GM18526 (cell line): ENCODE data around the gene HARBI1.

Experiments used
- POLR2A ChIP-seq: IDR thresholded peaks from 3 replicates; pipeline ENCODE4 v1.6.1; 2011; ENCODE audit not compliant: insufficient read length; ENCODE audit errors: extremely low read depth

The HARBI1 gene

GRCh38 chr11:46612326-46612725 lies 4.7 kb downstream of the HARBI1 start:
- no peak for TF ChIP-seq POLR2A

- no peak for TF ChIP-seq POLR2A
Measured at GRCh38 chr11:46611526-46612304, 5.3 kb downstream of the HARBI1 start.

GRCh38 chr11:46609386-46609785 lies 7.6 kb downstream of the HARBI1 start:
- no peak for TF ChIP-seq POLR2A

DNA sequence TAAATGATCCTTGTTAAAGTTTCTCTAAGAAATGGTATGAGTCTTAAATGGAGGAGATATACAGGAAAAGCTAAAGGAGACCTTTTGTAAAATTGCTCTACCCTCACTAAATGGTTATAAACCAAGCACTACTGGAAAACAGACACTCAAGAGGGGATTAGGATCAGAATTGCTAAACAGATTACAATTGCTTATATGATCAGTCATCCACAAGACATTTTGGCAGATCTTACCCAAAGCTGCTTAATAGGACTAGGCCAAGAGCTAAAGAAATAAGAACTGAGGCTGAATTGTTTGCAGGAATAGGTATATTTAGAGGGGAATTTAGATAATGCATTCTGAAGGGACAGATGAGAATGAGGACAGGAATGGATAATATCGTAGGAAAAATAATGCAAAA lies 9.5 kb downstream of the HARBI1 start:
- no peak for TF ChIP-seq POLR2A

- TF ChIP-seq POLR2A = no peak
Measured at GRCh38 chr11:46604796-46605195, 12.2 kb downstream of the HARBI1 start.

GRCh38 chr11:46603704-46604308 lies 13.2 kb downstream of the HARBI1 start:
- no peak for TF ChIP-seq POLR2A

- no peak for TF ChIP-seq POLR2A
Measured at GRCh38 chr11:46601129-46601528, 15.9 kb downstream of the HARBI1 start.

- no peak for TF ChIP-seq POLR2A
Measured at GRCh38 chr11:46600194-46600960, 16.6 kb downstream of the HARBI1 start.

DNA sequence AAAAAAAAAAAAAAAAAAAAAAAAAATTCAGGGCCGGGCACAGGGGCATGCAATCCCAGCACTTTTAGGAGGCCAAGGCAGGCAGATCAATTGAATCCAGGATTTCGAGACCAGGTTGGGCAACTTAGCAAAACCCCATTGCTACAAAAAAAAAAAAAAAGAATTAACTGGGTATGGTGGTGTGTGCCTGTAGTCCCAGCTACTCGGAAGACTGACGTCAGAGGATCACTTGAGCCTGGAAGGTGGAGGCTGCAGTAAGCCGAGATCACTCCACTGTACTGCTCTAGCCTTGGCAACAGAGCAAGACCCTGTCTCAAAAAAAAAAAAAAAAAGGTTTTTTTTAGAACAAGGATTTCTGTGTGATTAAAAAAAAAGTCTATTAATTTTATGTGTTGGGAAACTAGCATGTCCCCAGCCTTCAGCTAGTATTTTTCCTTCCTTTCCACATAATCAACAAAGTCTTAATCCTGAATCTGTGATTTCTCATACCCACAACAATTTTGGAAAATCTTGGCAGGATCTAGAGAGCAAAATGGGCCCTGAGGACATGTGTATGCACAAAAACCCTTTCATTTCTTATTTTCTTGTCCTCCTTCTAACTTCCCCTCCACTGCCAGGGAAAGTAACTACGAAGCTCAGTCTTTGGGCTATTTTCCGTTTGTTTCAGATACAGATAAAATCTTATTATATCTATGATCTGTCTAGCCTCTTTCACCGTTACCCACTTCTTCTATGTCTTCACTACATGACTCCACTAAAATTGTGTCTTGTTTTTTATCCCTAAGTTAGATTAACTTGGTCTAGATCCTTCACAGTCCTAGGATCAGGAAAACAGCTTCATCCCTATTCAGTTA lies 17.5 kb downstream of the HARBI1 start:
- TF ChIP-seq POLR2A = no peak

DNA sequence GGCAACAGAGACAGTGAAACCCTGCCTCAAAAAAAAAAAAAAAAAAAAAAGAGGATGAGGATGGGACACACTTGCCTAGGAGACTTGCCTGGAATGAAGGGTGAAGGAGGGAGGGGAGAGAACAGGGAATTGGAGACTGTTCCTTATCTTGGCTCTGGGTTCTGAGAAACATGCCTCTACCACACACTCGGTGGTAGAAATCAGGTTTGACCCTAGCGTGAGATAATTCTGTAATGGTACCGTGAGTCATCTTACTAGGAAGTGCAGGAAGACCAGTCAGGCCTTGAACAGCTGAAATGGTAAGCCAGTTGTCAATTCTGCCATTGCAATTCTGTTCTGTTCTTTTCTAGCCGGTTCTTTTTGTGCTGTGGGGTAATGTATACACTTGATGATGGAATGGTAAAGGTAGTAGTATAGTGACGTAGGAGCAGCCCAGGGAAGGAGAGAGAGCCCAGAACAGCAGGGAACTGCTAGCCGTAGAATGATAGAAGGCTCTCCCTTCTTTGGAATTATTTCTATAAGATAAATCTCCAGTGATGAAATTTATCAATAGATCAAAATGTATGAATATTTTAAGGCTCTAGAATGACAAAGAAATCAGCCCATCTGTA lies 19.3 kb downstream of the HARBI1 start:
- TF ChIP-seq POLR2A = no peak

- TF ChIP-seq POLR2A = no peak
Measured at GRCh38 chr11:46597155-46597554, 19.9 kb downstream of the HARBI1 start.

GRCh38 chr11:46594785-46595184 lies 22.2 kb downstream of the HARBI1 start:
- no peak for TF ChIP-seq POLR2A

DNA sequence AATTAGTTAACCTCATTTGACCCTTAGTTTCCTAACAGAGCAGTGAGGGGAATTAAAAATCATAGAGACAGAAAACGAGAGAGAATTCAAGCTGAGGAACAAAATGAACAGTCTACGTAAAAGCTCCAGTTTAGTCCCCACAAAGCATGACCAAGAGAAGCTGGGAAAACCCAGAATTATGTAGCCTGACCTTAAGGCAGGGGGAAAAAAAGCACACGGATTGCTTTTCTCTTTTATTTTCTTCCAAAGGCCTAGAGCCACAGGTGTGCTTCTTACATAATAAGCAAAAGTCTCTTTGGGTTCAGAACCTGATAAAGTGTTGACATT lies 22.7 kb downstream of the HARBI1 start:
- no peak for TF ChIP-seq POLR2A

DNA sequence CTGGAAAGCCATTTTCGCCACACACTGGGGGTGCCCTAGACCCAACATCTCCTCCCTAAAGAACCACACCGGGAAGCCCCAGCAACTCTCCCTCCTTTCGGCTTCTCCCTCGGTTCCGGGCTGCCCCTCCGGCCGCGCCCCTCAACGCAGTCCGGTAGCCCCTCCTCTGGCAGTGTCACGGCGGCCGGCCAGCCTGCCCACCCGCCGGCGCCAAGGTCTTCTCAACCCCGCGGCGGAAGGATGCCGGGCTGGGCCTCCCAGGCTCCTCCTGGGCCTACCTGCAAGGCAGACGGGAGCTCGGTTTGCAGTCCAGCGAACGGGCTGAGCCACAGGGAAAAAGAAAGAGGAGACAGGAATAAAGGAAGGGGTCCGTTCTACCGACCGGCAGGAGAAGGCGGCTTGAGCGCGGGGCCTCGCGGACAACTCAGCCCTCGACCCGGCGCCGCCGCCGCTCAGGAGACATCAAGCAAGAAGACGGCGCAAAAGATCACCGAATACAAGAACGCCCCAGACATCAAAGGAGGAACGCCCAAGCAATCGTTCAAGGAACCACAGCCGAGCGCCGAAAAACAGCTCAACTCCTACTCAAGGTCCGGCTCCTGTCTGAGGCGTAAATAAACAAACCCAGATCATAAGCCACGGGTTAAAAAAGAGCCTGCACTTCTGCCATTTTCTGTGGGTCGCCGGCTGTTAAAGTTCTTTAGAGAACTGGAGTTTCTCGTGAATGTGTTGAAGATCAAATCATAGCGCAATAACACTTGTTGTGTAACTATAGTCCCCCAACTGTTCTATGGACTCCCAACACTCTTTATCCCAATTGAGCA lies 23.3 kb downstream of the HARBI1 start, which contains the start of gene AMBRA1:
Gene AMBRA1, minus strand, starts transcription at position 474 of the 824 bp plus-strand sequence. CDS start 45,643 bp downstream, outside the sequence.
- TF ChIP-seq POLR2A = peak; percentile 54
